HG02870 (cell line): ENCODE data around the gene SIGLEC11.
"Not testable (repeated sequence)": the region's sequence is repeated elsewhere in the genome, so short reads cannot be mapped to it uniquely, and the experiment has no call there.

Experiments
- ATAC-seq: cut with Tn5 transposase; IDR thresholded peaks from one replicate; pipeline ENCODE4 v1.9.1; 2021; ENCODE audit warnings: mild to moderate bottlenecking, moderate library complexity; ENCODE audit not compliant: unreplicated experiment

SIGLEC11 gene

DNA sequence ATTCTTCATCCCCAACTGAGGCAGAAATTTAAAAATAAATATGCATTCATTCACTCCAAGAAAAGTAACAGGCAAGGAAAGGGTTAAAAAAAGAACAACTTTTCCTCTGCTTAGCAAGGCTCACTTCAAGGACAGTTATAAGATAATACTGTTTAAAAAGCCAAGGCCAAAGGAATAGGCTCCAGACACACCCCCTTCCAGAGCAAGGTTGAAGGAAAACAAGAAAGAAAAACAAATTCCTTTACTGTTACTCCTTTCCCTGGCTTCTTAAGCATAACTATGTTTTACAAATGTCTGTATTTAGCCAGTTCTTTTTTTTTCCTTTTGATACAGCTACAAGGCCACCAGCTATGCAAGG, 8.5 kb downstream of the SIGLEC11 start:
- ATAC-seq = no peak

DNA sequence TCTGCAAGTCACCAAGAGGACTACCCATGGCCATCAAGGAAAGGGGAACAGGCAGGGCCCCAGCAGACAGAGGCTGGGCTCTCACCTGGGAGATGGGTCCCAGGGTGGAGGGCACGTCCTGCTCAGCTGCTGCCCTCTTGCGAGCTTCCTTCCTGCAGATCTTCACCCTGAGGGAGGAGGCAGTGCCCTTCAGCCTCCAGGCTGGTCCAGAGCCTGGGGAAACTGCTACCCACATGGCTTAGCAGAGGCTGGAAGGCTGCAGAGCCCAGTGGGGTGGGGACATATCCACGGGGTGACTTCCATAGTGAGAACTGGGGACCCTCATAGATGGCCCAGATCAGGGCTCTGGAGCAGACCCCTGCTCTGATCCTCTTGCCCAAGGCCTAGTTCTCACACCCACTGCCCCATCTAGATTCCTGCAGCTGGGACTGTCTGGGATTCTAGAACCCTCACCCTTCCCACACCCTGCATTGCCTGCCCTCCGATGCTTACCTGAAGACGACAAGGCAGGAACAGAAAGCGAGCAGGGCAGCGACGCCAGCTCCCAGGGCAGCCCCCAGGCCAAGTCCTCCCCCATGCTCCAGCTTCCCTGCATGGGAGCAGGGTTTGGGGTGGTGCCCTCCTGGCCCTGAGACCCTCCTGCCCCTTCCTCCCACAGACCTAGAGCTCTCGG, 9.0 kb downstream of the SIGLEC11 start:
- ATAC-seq = no peak

DNA sequence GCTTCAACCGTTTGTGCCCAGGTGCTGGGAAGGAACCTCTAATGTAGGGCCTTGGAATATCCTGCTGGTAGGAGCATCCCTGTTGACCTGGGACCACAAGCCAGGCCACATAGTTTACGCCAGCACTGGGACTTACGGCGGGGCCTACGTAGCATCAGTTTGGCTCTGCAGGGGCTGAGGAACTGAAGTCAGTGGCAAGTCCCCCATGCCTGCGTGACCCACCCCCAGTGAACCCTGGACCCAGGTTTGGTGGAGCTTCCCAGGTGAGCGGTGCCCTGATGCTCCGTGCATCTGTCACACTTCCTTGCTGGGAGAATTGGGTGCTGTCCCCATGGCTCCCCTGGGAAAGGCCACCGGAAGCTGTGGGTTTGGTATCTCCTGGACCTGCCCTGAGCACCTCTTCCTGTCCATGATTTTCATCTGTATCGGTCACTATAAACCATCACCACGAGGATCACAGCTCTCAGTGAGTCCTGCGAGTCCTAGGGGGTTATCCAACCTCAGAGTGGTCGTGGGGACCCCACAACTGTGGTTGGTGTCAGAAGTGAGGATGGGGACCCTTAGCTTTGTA, 9.9 kb downstream of the SIGLEC11 start:
- ATAC-seq = no peak

DNA sequence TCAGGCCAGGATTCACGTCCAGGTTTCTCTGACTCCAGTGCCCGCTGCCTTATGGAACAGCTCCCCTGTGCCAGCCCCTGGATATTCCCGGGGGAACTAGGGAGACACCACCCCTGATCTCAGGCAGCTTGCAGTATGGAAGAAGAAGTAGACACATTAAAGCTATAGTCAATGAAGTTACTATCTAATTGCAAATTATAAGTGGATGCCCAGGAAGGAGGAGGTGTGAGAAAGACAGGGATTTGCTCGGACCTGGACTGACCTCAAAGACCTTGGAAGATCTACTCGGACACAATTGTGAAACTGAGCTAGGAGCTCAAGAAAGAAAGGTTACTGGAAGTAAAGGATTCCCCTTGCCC, 10.4 kb downstream of the SIGLEC11 start:
- ATAC-seq = no peak

DNA sequence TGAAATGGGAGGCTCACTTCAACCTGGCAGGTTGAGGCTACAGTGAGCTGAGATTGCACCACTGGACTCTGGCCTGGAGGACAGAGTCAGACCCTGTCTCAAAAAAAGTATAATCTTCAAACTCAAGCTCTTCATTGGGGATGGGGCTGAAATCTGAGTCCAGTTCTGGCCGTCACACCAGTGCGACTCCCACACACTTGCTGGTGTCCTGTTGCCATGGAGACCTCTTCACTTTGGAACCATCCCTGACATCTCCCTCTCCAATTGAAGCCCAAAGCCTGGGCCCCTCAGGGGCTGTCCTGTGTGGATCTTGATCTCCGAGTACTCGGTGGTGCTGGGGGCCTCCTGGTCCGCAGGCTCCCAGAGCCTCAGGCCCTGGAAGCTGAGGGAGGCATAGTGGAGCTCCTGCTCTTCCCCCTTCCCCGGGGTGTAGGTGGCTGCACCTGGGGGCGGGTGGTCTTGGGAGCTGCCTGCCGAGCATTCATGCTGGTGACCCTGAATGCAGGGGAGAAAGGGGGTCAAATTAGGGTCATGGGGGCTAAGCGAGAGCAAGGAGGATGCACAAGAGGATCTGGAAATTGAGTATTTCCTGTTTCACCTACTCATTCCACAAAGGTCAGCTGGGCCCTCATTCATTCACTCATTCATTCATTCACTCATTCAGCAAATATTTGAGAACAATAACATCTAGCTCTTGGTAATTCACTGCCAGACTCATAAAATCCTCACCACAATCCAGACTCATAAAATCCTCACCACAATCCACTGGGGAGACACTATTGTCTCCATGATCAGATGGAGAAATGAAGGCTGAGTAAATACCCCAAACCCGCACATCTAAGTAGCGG, 11.0 kb downstream of the SIGLEC11 start:
- ATAC-seq = no peak

DNA sequence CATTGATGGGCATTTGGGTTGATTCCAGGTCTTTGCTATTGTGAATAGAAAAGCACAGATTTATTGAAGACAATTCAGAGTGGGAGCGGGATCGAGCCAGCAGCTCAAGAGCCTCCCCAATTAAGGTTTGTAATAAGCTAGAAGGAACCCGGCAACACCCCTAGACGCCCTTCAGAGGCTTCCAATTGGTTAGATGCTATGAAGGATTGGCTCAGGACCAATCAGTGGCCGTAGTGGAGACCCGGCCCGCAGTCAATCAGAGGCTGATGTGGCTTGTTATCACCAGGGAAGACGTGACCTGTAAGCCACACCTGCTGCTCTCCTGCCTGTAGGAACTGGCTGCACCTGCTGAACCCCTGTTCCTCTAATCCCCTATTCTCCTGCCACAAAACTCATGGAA, 14.6 kb downstream of the SIGLEC11 start:
- no peak for ATAC-seq

DNA sequence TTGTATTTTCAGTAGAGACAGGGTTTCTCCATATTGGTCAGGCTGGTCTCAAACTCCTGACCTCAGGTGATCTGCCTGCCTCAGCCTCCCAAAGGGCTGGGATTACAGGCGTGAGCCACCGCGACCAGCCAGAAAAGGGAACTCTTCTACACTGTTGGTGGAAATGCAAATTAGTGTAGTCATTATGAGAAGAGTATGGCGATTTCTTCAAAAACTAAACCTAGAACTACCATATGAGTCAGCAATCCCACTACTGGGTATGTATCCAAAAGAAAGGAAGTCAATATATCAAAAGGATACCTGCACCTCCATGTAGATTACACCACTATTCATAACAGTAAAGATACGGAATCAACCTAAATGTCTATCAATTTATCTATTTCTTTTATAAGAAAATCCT, 16.4 kb downstream of the SIGLEC11 start:
- ATAC-seq = not testable (repeated sequence)

DNA sequence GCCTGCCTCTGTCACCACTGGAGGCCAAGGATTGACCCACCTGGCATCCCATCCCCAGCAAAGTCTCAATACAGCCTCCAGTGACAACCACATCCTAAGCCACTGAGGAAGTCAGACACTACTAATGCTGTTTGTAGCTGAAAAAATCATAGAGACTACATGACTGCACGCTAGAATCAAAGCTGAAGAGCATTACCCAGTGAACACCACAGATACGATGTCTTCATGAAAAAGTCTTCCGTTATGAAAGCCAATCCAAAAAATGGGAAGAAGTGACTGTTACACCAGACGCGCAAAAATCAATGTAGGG, 20.5 kb downstream of the SIGLEC11 start:
- ATAC-seq = no peak

DNA sequence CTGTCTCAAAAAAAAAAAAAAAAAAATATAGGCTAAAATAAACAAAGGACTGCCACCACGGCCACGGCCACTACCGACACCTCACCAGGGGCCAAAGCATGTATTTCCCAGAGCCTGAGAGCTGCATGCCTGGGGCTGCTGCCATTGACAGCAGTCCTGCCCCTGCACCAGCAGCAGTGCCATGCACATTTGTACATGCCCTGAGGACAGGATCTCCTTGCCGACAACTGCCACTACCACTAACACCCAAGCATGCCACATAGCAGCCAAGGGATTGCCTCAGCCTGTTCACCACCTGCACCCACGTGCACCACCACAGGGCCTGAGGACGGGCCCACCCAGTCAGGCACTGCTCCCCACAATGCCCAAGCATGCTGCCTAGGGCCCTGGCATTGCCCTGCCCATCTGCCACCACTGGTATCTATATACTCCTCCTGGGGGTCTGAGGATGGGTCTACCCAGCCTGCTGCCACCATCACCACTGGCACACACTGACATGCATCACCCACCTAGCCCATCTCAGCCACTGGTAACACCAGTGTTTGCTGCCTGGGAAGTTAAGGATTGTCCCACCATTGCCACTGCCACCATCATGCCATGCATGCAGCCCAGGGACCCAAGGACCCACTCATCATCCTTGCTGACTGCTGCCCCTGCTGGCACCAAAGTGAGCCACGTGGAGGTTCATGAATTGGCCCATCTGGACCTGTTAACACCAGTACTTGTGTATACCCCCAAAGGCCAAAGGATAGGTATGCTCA, 21.1 kb downstream of the SIGLEC11 start:
- no peak for ATAC-seq

DNA sequence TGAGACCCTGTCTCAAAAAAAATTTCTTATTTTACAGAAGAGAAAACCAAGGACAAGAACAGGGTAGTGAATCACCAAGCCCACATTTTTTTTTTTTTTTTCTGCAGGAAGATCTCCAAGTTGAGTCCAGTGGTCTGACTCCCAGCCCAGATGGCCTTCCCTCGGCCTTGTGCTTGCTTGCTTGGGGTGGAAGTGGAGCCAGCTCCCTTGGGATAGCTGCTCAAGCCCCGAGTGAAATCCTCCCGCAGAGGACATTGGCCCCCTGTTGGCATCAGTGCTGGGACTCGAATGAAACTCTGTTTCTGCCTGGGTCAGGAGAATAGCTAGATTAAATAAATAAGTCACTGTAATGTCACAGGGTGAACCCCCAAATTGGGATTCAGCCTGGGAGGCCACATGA, 22.3 kb downstream of the SIGLEC11 start:
- ATAC-seq = no peak

DNA sequence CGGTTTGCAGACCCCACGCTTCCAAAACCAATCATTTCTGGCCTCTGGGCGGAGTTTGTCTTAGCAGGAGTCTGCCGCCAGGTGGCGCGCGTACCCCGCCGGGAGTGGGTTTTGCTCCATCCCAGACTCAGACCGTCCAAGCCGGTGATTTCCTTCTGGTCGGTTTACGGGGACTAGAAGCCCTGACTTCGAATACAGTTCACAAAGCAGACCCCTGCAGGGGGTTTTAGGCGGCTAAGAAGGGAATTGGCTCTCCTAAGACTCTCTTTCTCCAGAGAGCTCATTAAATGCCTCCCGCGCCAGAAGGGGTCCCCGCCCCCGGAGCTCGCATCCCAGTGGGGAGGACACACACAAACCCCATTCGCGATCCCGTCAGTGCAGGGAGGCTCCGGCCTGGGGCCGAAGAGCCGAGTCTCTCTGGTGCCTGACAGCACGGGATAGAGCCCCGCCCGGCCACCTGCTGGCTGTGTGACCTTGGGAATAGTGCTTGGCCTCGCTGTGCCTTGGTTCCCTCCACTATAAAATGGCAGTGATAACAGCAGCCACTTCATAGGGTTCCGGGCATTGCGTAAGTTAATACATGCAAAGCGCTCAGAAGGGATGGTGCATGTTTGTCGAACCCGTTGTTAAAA, 23.1 kb downstream of the SIGLEC11 start:
- no peak for ATAC-seq

DNA sequence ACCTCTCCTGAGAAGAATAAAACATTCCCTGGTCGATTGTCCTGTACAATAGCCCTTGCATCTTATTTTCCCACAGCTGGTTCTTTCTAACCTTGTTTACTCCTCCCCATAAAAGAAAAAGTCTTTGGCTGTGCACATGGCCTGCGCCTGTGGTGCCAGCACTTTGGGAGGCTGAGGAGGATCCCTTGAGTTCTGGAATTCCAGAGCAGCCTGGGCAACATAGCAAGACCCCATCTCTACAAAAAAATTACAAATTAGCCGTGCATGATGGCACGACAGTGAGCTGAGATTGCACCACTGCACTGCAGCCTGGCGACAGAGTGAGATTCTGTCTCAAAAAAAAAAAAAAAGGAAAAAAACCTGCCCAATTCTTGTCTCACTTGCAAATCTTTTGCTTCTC, 24.4 kb downstream of the SIGLEC11 start:
- ATAC-seq = no peak

DNA sequence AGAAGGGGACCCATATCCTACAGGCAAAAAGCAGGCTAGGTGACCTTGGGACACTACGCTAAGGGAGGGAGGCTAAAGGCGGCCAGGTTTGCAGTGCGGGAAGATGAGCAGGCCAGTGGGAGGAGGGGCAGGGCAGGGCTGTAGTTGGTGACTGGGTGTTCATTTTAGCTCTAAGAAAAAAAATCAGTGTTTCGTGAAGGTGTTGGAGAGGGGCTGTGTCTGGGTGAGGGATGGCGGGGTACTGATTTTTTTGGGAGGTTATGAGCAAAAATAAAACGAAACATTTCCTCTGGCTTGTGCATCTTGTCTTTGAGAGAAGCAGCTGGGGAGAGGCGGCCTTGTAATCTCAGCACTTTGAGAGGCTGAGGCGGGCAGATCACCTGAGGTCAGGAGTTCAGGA, 27.3 kb downstream of the SIGLEC11 start:
- no peak for ATAC-seq

DNA sequence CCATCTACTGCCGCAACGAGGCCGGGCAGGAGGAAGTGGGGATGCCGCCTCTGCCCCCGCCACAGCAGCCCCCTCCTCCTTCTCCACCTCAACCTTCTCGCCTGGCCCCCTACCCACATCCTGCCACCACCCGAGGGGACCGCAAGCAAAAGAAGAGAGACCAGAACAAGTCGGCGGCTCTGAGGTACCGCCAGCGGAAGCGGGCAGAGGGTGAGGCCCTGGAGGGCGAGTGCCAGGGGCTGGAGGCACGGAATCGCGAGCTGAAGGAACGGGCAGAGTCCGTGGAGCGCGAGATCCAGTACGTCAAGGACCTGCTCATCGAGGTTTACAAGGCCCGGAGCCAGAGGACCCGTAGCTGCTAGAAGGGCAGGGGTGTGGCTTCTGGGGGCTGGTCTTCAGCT, 28.2 kb downstream of the SIGLEC11 start:
- no peak for ATAC-seq

DNA sequence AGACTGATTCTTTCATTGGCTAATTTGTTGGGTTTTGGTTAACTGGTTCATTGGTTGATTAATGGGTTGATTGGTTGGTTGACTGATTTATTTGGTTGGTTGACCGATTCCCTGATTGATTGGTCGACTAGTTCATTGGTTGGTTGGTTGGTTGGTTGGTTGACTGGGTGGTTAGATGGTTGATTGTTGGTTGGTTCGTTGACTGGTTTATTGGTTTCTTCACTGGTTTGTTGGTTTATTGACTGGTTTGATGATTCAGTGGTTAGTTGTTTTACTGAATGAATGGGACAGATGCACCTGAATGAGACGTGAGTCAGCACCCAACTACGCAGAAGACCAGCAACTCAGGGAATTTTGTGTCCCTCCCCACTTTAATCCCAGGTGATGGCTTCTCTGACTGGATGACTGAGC, 28.9 kb downstream of the SIGLEC11 start:
- no peak for ATAC-seq

DNA sequence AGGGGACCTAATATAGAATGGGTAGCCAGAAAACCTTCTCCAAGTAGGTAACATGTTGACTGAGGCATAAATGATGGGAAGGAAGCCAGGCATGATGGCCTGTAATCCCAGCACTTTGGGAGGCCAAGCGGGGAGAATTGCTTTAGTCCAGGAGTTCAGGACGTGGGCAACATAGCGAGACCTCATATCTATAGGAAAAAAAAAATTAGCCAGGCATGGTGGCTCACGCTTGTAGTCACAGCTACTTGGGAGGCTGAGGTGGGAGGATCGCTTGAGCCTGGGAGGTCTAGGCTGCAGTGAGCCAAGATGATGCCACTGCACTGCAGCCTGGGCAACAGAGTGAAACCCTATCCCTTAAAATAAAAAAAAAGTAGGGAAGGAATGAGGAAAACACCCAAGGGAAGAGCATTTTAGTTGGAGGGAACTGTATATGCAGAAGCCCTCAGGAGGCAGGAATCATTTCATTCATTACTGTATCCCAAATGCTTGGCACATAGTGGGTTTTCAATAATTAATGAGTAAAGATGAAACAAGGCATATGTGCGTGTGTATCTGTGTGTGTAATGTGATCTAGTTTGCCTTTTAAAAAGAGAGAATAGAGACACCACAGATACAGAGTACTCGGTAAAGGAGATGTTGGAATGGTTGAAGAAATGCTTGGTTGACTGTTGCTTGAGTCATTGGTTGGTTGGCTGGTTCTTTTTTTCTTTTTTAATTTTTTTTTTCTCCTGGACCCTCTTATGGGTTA, 29.5 kb downstream of the SIGLEC11 start:
- ATAC-seq = no peak

DNA sequence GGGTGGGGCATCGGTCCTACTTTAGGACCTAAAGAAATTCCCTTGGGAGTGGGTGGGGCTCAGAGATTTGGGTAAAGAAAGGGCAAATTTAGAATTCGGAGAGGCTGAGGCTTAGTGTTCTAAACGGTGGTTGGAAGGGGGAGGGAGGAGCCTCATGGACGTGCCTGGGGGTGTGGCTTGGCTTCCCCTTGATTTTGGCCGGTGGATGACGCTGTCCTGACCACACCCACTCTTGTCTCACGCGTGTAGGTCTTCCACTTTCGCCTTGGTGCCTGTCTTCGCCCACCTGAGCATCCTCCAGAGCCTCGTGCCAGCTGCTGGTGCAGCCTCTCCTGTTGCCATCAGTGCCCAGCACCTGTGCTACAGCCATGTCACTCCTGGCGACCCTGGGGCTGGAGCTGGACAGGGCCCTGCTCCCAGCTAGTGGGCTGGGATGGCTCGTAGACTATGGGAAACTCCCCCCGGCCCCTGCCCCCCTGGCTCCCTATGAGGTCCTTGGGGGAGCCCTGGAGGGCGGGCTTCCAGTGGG, 30.4 kb downstream of the SIGLEC11 start:
- no peak for ATAC-seq

DNA sequence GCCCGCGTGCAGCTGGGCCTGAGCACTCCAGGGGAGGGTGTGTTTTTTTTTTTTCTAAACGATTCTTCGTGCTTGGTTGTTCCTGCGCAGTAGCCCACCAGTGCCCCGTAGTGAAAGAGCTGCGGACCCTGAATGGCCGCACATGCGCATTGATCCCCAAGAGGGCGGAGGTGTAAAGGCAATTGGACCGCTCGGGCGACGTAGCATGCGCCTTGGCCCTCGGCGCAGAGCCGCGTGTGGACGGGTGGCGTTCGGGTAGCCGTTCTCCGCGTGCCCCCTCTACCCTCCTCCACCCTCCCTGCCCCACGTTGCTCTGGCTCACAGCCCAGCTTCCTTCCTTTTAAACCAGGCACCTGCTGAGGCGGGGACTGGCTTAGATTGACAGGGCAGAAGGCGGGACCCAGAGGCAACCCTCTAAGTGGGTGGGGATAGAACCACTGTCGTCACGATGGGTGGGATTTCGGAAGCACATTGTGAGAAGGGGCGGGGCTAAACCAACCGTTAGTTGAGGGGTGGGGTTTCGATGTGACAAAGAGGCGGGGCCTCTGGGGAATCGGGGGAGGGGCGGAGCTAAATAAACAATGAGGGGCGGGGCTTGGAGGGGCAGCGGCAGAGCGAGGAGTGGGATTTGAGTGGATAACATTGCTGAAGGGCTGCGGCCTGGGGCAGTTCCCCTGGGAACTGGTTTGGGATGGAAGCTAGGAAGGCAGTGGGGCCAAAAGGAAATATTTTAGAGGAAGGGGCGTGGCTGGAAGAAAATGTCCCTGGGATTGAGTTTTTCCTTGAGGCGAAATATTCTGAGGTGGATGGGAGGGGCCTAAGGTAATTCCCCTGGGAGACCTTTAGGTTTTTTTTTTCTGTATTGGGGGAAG, 31.1 kb downstream of the SIGLEC11 start:
- peak; percentile 40 for ATAC-seq

DNA sequence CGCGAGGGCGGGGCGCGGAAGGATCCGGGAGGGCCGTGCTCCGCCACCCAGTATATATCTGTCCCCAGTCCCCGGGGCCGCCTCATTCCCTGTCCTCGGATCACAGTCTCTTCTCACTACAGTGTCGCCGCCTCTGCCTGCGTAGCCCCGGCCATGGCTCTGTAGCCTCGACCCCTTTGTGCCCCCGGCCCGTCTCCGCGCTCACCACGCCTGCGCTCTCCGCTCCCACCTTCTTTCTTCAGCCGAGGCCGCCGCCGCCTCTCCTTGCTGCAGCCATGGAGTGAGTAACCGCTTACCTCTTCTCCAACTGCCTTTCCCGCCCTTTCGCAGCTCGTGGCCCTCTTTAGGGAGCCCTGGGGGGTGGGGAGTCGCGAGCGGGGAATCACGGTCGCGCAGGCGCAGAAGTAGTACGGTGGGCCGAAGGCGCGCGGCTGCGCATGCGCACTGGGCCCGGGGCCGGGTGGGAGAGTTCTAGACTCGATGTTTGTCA, 31.8 kb downstream of the SIGLEC11 start, which contains the start of the genes ATF5 and NUP62:
Gene ATF5 (plus strand): TSS at position 85 of the 490 bp plus-strand sequence. CDS start 1,646 bp downstream, outside the sequence.
Gene NUP62 (minus strand): TSS at position 384 of the 490 bp plus-strand sequence. CDS start 19,697 bp downstream, outside the sequence.
- ATAC-seq = peak; percentile 32
